IPS-18a (cell line): Measurements from ENCODE around the gene LSM10.

Source experiments
- H3K27ac ChIP-seq: one replicate; pipeline ENCODE4 v1.5.1; 2013; ENCODE audit warnings: low read length
- H3K27me3 ChIP-seq: one replicate; pipeline ENCODE4 v1.6.1; 2013; ENCODE audit warnings: mild to moderate bottlenecking, low read length; ENCODE audit not compliant: control insufficient read depth, insufficient read depth
- H3K36me3 ChIP-seq: one replicate; pipeline ENCODE4 v1.6.1; 2013; ENCODE audit warnings: low read depth, low read length; ENCODE audit not compliant: control insufficient read depth
- H3K4me1 ChIP-seq: one replicate; pipeline ENCODE4 v1.6.1; 2013; ENCODE audit warnings: low read depth, low read length; ENCODE audit not compliant: control insufficient read depth
- H3K4me3 ChIP-seq: one replicate; pipeline ENCODE4 v1.5.1; 2013; ENCODE audit warnings: low read length
- H3K9ac ChIP-seq: one replicate; pipeline ENCODE4 v1.6.1; 2013; ENCODE audit warnings: mild to moderate bottlenecking, low read length, moderate library complexity
- H3K9me3 ChIP-seq: one replicate; pipeline ENCODE4 v1.6.1; 2013; ENCODE audit warnings: low read depth, low read length; ENCODE audit not compliant: control insufficient read depth

LSM10 gene

GRCh38 chr1:36381405-36381804, 16.3 kb downstream of the LSM10 start:
- Histone ChIP-seq H3K27ac (no peak overlapping the region), H3K9ac (no peak overlapping the region), H3K36me3 (no peaks in the 10 kb centered on the region), H3K4me1 (peaks cover 7% of the 10 kb centered on the region), H3K27me3 (no peaks in the 10 kb centered on the region), H3K4me3 (no peak overlapping the region), H3K9me3 (no peaks in the 10 kb centered on the region)

- Histone ChIP-seq H3K27me3 (no peaks in the 10 kb centered on the region), H3K9me3 (no peaks in the 10 kb centered on the region), H3K4me3 (no peak overlapping the region), H3K9ac (no peak overlapping the region), H3K27ac (no peak overlapping the region), H3K4me1 (peaks cover 7% of the 10 kb centered on the region), H3K36me3 (no peaks in the 10 kb centered on the region)
Measured at GRCh38 chr1:36380782-36381181, 16.9 kb downstream of the LSM10 start.

- no peaks in the 10 kb centered on the region for H3K36me3 ChIP-seq
- no peaks in the 10 kb centered on the region for H3K9me3 ChIP-seq
- no peaks in the 10 kb centered on the region for H3K27me3 ChIP-seq
- H3K27ac ChIP-seq = no peak overlapping the region
- no peak overlapping the region for H3K4me3 ChIP-seq
- peaks cover 7% of the 10 kb centered on the region for H3K4me1 ChIP-seq
- no peak overlapping the region for H3K9ac ChIP-seq
Measured at GRCh38 chr1:36380143-36380619, 17.5 kb downstream of the LSM10 start.

GRCh38 chr1:36377791-36378492, 19.8 kb downstream of the LSM10 start:
- no peak overlapping the region for H3K4me3 ChIP-seq
- no peak overlapping the region for H3K9ac ChIP-seq
- no peaks in the 10 kb centered on the region for H3K27me3 ChIP-seq
- no peak overlapping the region for H3K27ac ChIP-seq
- no peaks in the 10 kb centered on the region for H3K36me3 ChIP-seq
- H3K4me1 ChIP-seq = peaks cover 20% of the 10 kb centered on the region
- H3K9me3 ChIP-seq = no peaks in the 10 kb centered on the region

GRCh38 chr1:36372617-36373016, 25.1 kb downstream of the LSM10 start:
- H3K4me1 ChIP-seq = peaks cover 27% of the 10 kb centered on the region
- H3K27ac ChIP-seq = peak overlapping the region; percentile 61
- H3K4me3 ChIP-seq = no peak overlapping the region
- H3K9me3 ChIP-seq = no peaks in the 10 kb centered on the region
- H3K27me3 ChIP-seq = no peaks in the 10 kb centered on the region
- H3K9ac ChIP-seq = no peak overlapping the region
- H3K36me3 ChIP-seq = no peaks in the 10 kb centered on the region

- Histone ChIP-seq H3K4me1 (peaks cover 19% of the 10 kb centered on the region), H3K27ac (no peak overlapping the region), H3K27me3 (no peaks in the 10 kb centered on the region), H3K9ac (no peak overlapping the region), H3K9me3 (no peaks in the 10 kb centered on the region), H3K36me3 (no peaks in the 10 kb centered on the region), H3K4me3 (no peak overlapping the region)
Measured at GRCh38 chr1:36369061-36369861, 28.4 kb downstream of the LSM10 start.

- Histone ChIP-seq H3K4me1 (peaks cover 5% of the 10 kb centered on the region), H3K27me3 (no peaks in the 10 kb centered on the region), H3K9me3 (no peaks in the 10 kb centered on the region), H3K36me3 (no peaks in the 10 kb centered on the region), H3K4me3 (no peak overlapping the region), H3K9ac (no peak overlapping the region), H3K27ac (no peak overlapping the region)
Measured at GRCh38 chr1:36367798-36368197, 29.9 kb downstream of the LSM10 start.

- no peaks in the 10 kb centered on the region for H3K36me3 ChIP-seq
- no peaks in the 10 kb centered on the region for H3K4me1 ChIP-seq
- H3K4me3 ChIP-seq = no peak overlapping the region
- no peak overlapping the region for H3K9ac ChIP-seq
- H3K9me3 ChIP-seq = no peaks in the 10 kb centered on the region
- no peaks in the 10 kb centered on the region for H3K27me3 ChIP-seq
- H3K27ac ChIP-seq = no peak overlapping the region
Measured at GRCh38 chr1:36367066-36367465, 30.6 kb downstream of the LSM10 start.

GRCh38 chr1:36366091-36366661, 31.5 kb downstream of the LSM10 start:
- Histone ChIP-seq H3K4me3 (no peak overlapping the region), H3K9ac (no peak overlapping the region), H3K27me3 (no peaks in the 10 kb centered on the region), H3K27ac (no peak overlapping the region), H3K4me1 (no peaks in the 10 kb centered on the region), H3K9me3 (no peaks in the 10 kb centered on the region), H3K36me3 (no peaks in the 10 kb centered on the region)

- H3K27ac ChIP-seq = no peak overlapping the region
Measured at GRCh38 chr1:36365381-36365780, 32.3 kb downstream of the LSM10 start.

GRCh38 chr1:36359911-36360550, 37.7 kb downstream of the LSM10 start:
- H3K36me3 ChIP-seq = peaks cover 14% of the 10 kb centered on the region
- H3K9me3 ChIP-seq = no peaks in the 10 kb centered on the region
- no peak overlapping the region for H3K9ac ChIP-seq
- H3K4me1 ChIP-seq = no peaks in the 10 kb centered on the region
- no peak overlapping the region for H3K4me3 ChIP-seq
- H3K27me3 ChIP-seq = no peaks in the 10 kb centered on the region
- H3K27ac ChIP-seq = no peak overlapping the region

More at GRCh38 chr1:36365381-36365780, 32.3 kb downstream of the LSM10 start:
- Histone ChIP-seq H3K36me3 (no peaks in the 10 kb centered on the region), H3K9ac (no peak overlapping the region), H3K9me3 (no peaks in the 10 kb centered on the region), H3K4me3 (no peak overlapping the region), H3K4me1 (no peaks in the 10 kb centered on the region), H3K27me3 (no peaks in the 10 kb centered on the region)
